Eye (tissue), 1 donor: ENCODE measurements around the gene MARCHF2.
"Not testable (repeated sequence)": the region's sequence is repeated elsewhere in the genome, so short reads cannot be mapped to it uniquely, and the experiment has no call there.

Experiments
- DNase-seq: peaks from one replicate; pipeline ENCODE4 v3.0.0-alpha.2; 2015

MARCHF2 gene

GRCh38 chr19:8387688-8388611 is 25.2 kb upstream of the MARCHF2 start:
- no peak for DNase-seq

- no peak for DNase-seq
Observed at GRCh38 chr19:8388612-8388958, 24.5 kb upstream of the MARCHF2 start.

GRCh38 chr19:8389891-8390616 is 23.1 kb upstream of the MARCHF2 start, which contains the start of gene RAB11B:
Gene RAB11B (plus strand): TSS chr19:8390360. CDS start chr19:8390417, 57 bp downstream.
- peak; percentile 100 for DNase-seq

- DNase-seq = peak; percentile 98
Observed at GRCh38 chr19:8390617-8390981, 22.5 kb upstream of the MARCHF2 start.

- DNase-seq = no peak
Observed at GRCh38 chr19:8391198-8392016, 21.7 kb upstream of the MARCHF2 start.

GRCh38 chr19:8392017-8392591 is 21.0 kb upstream of the MARCHF2 start:
- DNase-seq = no peak

- no peak for DNase-seq
Observed at GRCh38 chr19:8393192-8393870, 19.8 kb upstream of the MARCHF2 start.

GRCh38 chr19:8393871-8394250 is 19.2 kb upstream of the MARCHF2 start:
- DNase-seq = no peak

- no peak for DNase-seq
Observed at GRCh38 chr19:8395621-8396082, 17.5 kb upstream of the MARCHF2 start.

GRCh38 chr19:8396185-8396562 is 16.9 kb upstream of the MARCHF2 start:
- no peak for DNase-seq

GRCh38 chr19:8396563-8397203 is 16.4 kb upstream of the MARCHF2 start:
- no peak for DNase-seq

- DNase-seq = no peak
Observed at GRCh38 chr19:8397271-8397670, 15.8 kb upstream of the MARCHF2 start.

GRCh38 chr19:8397746-8398310 is 15.3 kb upstream of the MARCHF2 start:
- no peak for DNase-seq

GRCh38 chr19:8398311-8398771 is 14.8 kb upstream of the MARCHF2 start:
- no peak for DNase-seq

GRCh38 chr19:8399681-8400188 is 13.4 kb upstream of the MARCHF2 start:
- DNase-seq = no peak

- DNase-seq = no peak
Observed at GRCh38 chr19:8401981-8402411, 11.1 kb upstream of the MARCHF2 start.

GRCh38 chr19:8403098-8403819 is 9.8 kb upstream of the MARCHF2 start:
- no peak for DNase-seq

GRCh38 chr19:8403820-8404109 is 9.3 kb upstream of the MARCHF2 start:
- no peak for DNase-seq

- no peak for DNase-seq
Observed at GRCh38 chr19:8404391-8405151, 8.5 kb upstream of the MARCHF2 start.

GRCh38 chr19:8410718-8411117 is 2.4 kb upstream of the MARCHF2 start:
- DNase-seq = not testable (repeated sequence)
